HG03060 (cell line): Measurements from ENCODE around the gene ANKRD6.

Experiments
- ATAC-seq: cut with Tn5 transposase; IDR thresholded peaks from one replicate; pipeline ENCODE4 v1.9.1; 2021; ENCODE audit warnings: low read depth, moderate number of reproducible peaks; ENCODE audit not compliant: unreplicated experiment

The ANKRD6 gene

DNA sequence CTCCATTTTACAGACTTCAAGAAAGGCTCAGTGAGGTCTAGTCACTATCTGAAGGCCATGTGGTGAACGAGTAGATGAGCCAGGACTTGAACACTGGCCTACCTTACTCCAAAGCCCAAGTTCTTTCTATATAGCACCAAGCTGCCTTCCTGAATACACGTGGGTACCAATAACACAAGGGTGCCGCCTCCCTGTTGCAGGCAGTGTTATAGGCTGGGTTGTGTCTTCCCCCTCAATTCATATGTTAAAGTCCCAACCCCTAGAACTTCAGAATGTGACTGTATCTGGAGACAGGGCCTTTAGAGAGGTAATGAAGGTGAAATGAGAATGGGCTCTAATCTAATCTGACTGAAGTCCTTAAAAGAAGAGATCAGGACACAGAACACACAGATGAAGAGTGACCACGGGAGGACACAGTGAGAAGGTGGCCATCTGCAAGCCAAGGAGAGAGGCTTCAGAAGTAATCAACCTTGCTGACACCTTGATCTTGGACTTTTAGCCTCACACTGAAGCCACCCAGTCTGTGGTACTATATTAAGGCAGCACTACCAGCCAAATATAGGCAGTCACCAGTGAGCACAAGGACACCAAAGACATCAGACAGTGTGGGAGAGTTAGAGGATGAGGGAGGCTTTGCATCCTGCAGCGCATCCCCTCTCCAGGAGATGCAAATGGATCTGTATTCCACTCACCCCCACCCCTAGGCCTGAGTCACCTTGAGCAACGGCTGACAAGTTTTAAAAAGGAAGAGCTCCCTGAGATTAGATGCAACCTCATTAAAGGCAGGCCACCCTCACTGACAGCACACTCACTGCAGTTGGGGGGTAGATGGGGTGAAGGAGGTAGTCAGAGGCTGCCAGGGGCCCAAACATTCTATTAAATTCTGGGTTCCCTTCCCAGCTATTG, 246.5 kb downstream of the ANKRD6 start:
- no peak for ATAC-seq

GRCh38 chr6:89680150-89680549, 247.2 kb downstream of the ANKRD6 start:
- ATAC-seq: no peak

DNA sequence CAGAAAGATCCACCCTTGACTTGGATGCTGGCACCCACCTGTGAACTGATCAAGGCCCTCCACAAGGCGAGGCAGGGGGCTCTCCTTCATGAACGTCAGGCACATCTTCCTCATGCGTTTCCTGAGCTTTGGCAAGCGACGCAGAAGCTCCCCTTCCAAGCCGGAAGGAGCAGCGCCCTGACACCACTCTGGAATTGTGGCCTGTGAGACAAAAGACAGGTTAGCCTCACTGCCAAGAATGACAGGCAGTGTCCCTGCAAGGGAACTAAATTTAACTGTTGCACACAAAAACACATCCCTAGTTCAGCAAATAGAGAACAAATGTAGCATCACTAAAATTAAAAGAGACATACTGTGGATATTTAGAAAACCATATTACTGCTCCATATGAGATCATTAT, 247.6 kb downstream of the ANKRD6 start:
- no peak for ATAC-seq

GRCh38 chr6:89681983-89682564, 249.1 kb downstream of the ANKRD6 start:
- ATAC-seq: no peak

DNA sequence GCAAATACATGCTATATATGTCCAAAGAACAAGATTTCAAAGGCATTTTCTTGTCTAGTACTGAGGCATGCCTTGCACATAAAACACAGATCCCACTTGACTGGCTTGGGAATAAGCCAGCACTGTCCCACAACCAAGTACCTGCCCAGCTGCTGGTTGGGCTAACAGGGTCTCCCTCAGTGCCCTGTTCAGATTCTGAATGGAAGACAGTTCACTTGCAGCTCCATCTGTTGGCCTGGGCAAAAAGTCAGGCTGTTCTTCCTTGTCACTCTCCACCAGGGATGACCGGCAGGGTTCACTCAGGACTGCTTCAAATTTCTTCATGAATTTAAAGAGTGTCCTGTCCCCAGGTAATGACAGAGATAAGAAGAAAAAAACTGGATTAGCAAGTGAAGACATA, 250.0 kb downstream of the ANKRD6 start:
- no peak for ATAC-seq
